ENCODE measurements around the gene ADAM8. TPM values are rescaled to one million over a fixed set of nuclear protein-coding genes. Genes with fewer than 3 reads are reported as not detected.
A peak's percentile ranks its signal among the peaks of the same experiment; 100 is the strongest.

The ADAM8 gene
- total RNA-seq, 3 donors from 2014 or later (not counting 1 experiment from before 2014, with no cell fraction given): 357 to 682 (median 425) TPM

GRCh38 chr10:133277993-133278576 is 1.4 kb upstream of the ADAM8 start:
- peak in 1 of 2 donors; percentile 38 for DNase-seq
- peak overlapping the region; percentile 95 for H3K27ac ChIP-seq (ENCODE audit: low read length)
- no peaks in the 10 kb centered on the region for H3K9me3 ChIP-seq (ENCODE audit: control insufficient read depth, insufficient read depth, low read length)
- Mint-ChIP-seq H3K9me3 (no peaks in the 10 kb centered on the region), H3K4me3 (peak overlapping the region; percentile 92), H3K36me3 (no peaks in the 10 kb centered on the region), H3K27ac (peak overlapping the region; percentile 98), H3K27me3 (ENCODE audit: low read depth in 2 of 2) (no peaks in the 10 kb centered on the region), H3K4me1 (peaks cover 28 to 49% of the 10 kb centered on the region in 2 donors)
- H3K4me1 ChIP-seq (ENCODE audit: control insufficient read depth, insufficient read depth, low read length): peaks cover 72% of the 10 kb centered on the region
- no peak for ATAC-seq
- no peaks in the 10 kb centered on the region for H3K27me3 ChIP-seq (ENCODE audit: control insufficient read depth, insufficient read depth, low read length)
- WGBS (ENCODE audit: insufficient coverage): 14% methylated on average over 12 of the region's 12 CpGs
- peaks cover 28% of the 10 kb centered on the region for H3K36me3 ChIP-seq (ENCODE audit: control insufficient read depth, insufficient read depth, low read length)
- intact Hi-C loops (cut with micrococcal nuclease): loop anchor here (1.0 to 5.0 kb wide), 3 partner anchors 19 to 114 kb away; partner anchors contain the start of genes MTG1, TUBGCP2 and ZNF511
- no peak for TF ChIP-seq CTCF (IDR thresholded peaks at IDR 0.05)
- H3K4me3 ChIP-seq (ENCODE audit: low read length): peak overlapping the region; percentile 35

GRCh38 chr10:133277277-133277992 is 767 bp upstream of the ADAM8 start:
- peak overlapping the region; percentile 92 for H3K4me3 Mint-ChIP-seq
- TF ChIP-seq CTCF (IDR thresholded peaks at IDR 0.05): no peak
- peaks cover 75% of the 10 kb centered on the region for H3K4me1 ChIP-seq (ENCODE audit: control insufficient read depth, insufficient read depth, low read length)
- H3K36me3 ChIP-seq (ENCODE audit: control insufficient read depth, insufficient read depth, low read length): peaks cover 28% of the 10 kb centered on the region
- H3K4me3 ChIP-seq (ENCODE audit: low read length): peak overlapping the region; percentile 35
- ATAC-seq (no peak), DNase-seq (peak in 1 of 2 donors; percentile 42)
- peak overlapping the region; percentile 95 for H3K27ac ChIP-seq (ENCODE audit: low read length)
- H3K27ac Mint-ChIP-seq: peak overlapping the region; percentile 98
- H3K27me3 ChIP-seq (ENCODE audit: control insufficient read depth, insufficient read depth, low read length): no peaks in the 10 kb centered on the region
- no peaks in the 10 kb centered on the region for H3K36me3 Mint-ChIP-seq
- 50% methylated on average over 24 of the region's 25 CpGs for WGBS (ENCODE audit: insufficient coverage)
- H3K4me1 Mint-ChIP-seq: peaks cover 28 to 49% of the 10 kb centered on the region in 2 donors
- H3K9me3 Mint-ChIP-seq: no peaks in the 10 kb centered on the region
- no peaks in the 10 kb centered on the region for H3K9me3 ChIP-seq (ENCODE audit: control insufficient read depth, insufficient read depth, low read length)
- intact Hi-C loops (cut with micrococcal nuclease): loop anchor here (5.0 kb wide), 1 partner anchor 115 kb away; the partner anchor contains the start of gene MTG1
- no peaks in the 10 kb centered on the region for H3K27me3 Mint-ChIP-seq (ENCODE audit: low read depth in 2 of 2)

GRCh38 chr10:133276100-133276434 is 601 bp downstream of the ADAM8 start:
- H3K4me3 ChIP-seq (ENCODE audit: low read length): peak overlapping the region; percentile 90
- H3K27ac ChIP-seq (ENCODE audit: low read length): peak overlapping the region; percentile 93
- Mint-ChIP-seq H3K4me3 (peak overlapping the region; percentile 93), H3K27ac (peak overlapping the region; percentile 98), H3K27me3 (ENCODE audit: low read depth in 2 of 2) (no peaks in the 10 kb centered on the region), H3K36me3 (no peaks in the 10 kb centered on the region), H3K9me3 (no peaks in the 10 kb centered on the region), H3K4me1 (peaks cover 28 to 49% of the 10 kb centered on the region in 2 donors)
- DNase-seq (no peak), ATAC-seq (no peak)
- H3K4me1 ChIP-seq (ENCODE audit: control insufficient read depth, insufficient read depth, low read length): peaks cover 75% of the 10 kb centered on the region
- WGBS (ENCODE audit: insufficient coverage): 1% methylated on average over 6 of the region's 6 CpGs
- H3K9me3 ChIP-seq (ENCODE audit: control insufficient read depth, insufficient read depth, low read length): no peaks in the 10 kb centered on the region
- H3K36me3 ChIP-seq (ENCODE audit: control insufficient read depth, insufficient read depth, low read length): peaks cover 30% of the 10 kb centered on the region
- no peaks in the 10 kb centered on the region for H3K27me3 ChIP-seq (ENCODE audit: control insufficient read depth, insufficient read depth, low read length)
- intact Hi-C loops (cut with micrococcal nuclease): loop anchor here (5.0 kb wide), 1 partner anchor 116 kb away; the partner anchor contains the start of gene MTG1
- no peak for TF ChIP-seq CTCF (IDR thresholded peaks at IDR 0.05)

Data from natural killer cell (primary cell).